ENCODE measurements around the gene ARHGAP15.

The ARHGAP15 gene

GRCh38 chr2:143742581-143742980, 613.4 kb downstream of the ARHGAP15 start:
- Mint-ChIP-seq H3K4me3 (no peak overlapping the region), H3K36me3 (ENCODE audit: low read depth) (no peaks in the 10 kb centered on the region), H3K4me1 (no peaks in the 10 kb centered on the region), H3K27me3 (ENCODE audit: low read depth, poor library complexity) (peaks cover 4% of the 10 kb centered on the region), H3K27ac (no peak overlapping the region), H3K9me3 (no peaks in the 10 kb centered on the region)
- DNase-seq = no peak
- TF ChIP-seq CTCF (IDR thresholded peaks at IDR 0.05) = no peak

- Mint-ChIP-seq H3K27me3 (ENCODE audit: low read depth, poor library complexity) (peaks cover 4% of the 10 kb centered on the region), H3K36me3 (ENCODE audit: low read depth) (no peaks in the 10 kb centered on the region), H3K27ac (no peak overlapping the region), H3K9me3 (no peaks in the 10 kb centered on the region), H3K4me3 (no peak overlapping the region), H3K4me1 (no peaks in the 10 kb centered on the region)
- TF ChIP-seq CTCF (IDR thresholded peaks at IDR 0.05) = no peak
- DNase-seq = no peak
Measured at GRCh38 chr2:143744114-143744513, 614.9 kb downstream of the ARHGAP15 start.

- no peak overlapping the region for H3K4me3 Mint-ChIP-seq
- TF ChIP-seq CTCF (IDR thresholded peaks at IDR 0.05) = no peak
- H3K36me3 Mint-ChIP-seq (ENCODE audit: low read depth) = no peaks in the 10 kb centered on the region
- no peaks in the 10 kb centered on the region for H3K4me1 Mint-ChIP-seq
- no peak for DNase-seq
- H3K27ac Mint-ChIP-seq = no peak overlapping the region
- H3K9me3 Mint-ChIP-seq = no peaks in the 10 kb centered on the region
- peaks cover 4% of the 10 kb centered on the region for H3K27me3 Mint-ChIP-seq (ENCODE audit: low read depth, poor library complexity)
Measured at GRCh38 chr2:143745060-143745459, 615.8 kb downstream of the ARHGAP15 start.

GRCh38 chr2:143754742-143755141, 625.5 kb downstream of the ARHGAP15 start:
- H3K9me3 Mint-ChIP-seq = no peaks in the 10 kb centered on the region
- no peak for TF ChIP-seq CTCF (IDR thresholded peaks at IDR 0.05)
- H3K27me3 Mint-ChIP-seq (ENCODE audit: low read depth, poor library complexity) = peaks cover 8% of the 10 kb centered on the region
- no peak for DNase-seq
- no peaks in the 10 kb centered on the region for H3K4me1 Mint-ChIP-seq
- no peaks in the 10 kb centered on the region for H3K36me3 Mint-ChIP-seq (ENCODE audit: low read depth)
- no peak overlapping the region for H3K4me3 Mint-ChIP-seq
- H3K27ac Mint-ChIP-seq = no peak overlapping the region

GRCh38 chr2:143758629-143759330, 629.6 kb downstream of the ARHGAP15 start:
- peaks cover 8% of the 10 kb centered on the region for H3K27me3 Mint-ChIP-seq (ENCODE audit: low read depth, poor library complexity)
- no peaks in the 10 kb centered on the region for H3K36me3 Mint-ChIP-seq (ENCODE audit: low read depth)
- H3K4me3 Mint-ChIP-seq = no peak overlapping the region
- peaks cover 6% of the 10 kb centered on the region for H3K4me1 Mint-ChIP-seq
- no peak for DNase-seq
- no peak overlapping the region for H3K27ac Mint-ChIP-seq
- H3K9me3 Mint-ChIP-seq = no peaks in the 10 kb centered on the region
- no peak for TF ChIP-seq CTCF (IDR thresholded peaks at IDR 0.05)

- Mint-ChIP-seq H3K36me3 (ENCODE audit: low read depth) (no peaks in the 10 kb centered on the region), H3K4me1 (peaks cover 10% of the 10 kb centered on the region), H3K9me3 (no peaks in the 10 kb centered on the region), H3K4me3 (no peak overlapping the region), H3K27me3 (ENCODE audit: low read depth, poor library complexity) (peaks cover 8% of the 10 kb centered on the region), H3K27ac (no peak overlapping the region)
- no peak for DNase-seq
- no peak for TF ChIP-seq CTCF (IDR thresholded peaks at IDR 0.05)
Measured at GRCh38 chr2:143759455-143759854, 630.2 kb downstream of the ARHGAP15 start.
